D721Med (cell line): ENCODE measurements around the gene KLC4.
"Not testable (repeated sequence)": the region's sequence is repeated elsewhere in the genome, so short reads cannot be mapped to it uniquely, and the experiment has no call there.

ENCODE experiments used
- DNase-seq: peaks from one replicate; pipeline ENCODE4 v3.0.0; 2011; ENCODE audit warnings: low spot score; ENCODE audit not compliant: insufficient read length
- FAIRE-seq: peaks from 2 replicates; lab custom pipeline; 2011; peaks lifted over from hg19 to GRCh38; lab: Jason Lieb, UNC
- TF ChIP-seq, protein P1 (sequence below): IDR thresholded peaks from 2 replicates; pipeline ENCODE4 v1.5.1; 2012; ENCODE audit warnings: mild to moderate bottlenecking, control low read depth; ENCODE audit not compliant: insufficient read depth; ENCODE audit errors: missing control alignments

The KLC4 gene

DNA sequence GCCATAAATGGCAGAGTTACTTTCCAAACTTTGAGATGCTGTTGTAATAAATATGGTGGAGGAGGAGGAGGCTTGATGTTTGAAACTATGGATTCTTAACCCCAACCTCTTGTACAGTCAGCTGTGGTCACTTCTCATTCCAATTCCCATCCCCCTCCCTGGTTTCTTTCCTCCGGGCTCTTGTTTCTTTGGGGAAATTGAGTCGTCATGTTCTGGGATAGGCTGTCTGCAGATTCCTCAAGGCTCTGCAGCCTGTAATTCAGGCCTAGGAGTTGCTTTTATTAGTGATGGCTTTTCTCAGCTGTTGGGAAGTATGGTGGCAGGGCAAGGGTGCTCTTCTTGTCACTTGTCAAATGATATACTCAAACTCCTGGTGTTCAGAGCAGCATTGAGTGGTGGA lies 19.3 kb downstream of the KLC4 start:
- FAIRE-seq: no peak

DNA sequence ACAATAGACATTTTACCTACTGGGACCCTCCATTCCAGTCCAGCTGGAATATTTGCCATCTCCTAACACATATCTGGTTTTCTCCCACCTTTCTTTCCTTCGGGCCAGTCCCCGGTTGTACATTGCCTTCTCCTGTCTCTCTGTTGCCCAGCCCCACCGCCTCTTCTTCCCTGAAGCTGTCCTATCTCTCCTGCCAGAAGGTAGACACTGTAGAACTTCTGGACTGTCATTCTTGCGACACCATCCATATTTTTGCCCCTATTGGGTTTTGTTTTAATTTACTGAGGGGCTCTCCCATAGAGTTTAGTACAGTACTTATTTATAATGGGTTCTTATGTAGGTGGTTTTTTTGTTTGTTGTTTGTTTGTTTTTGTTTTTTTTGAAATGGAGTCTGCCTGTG lies 21.6 kb downstream of the KLC4 start:
- DNase-seq: no peak
- FAIRE-seq: no peak
- TF ChIP-seq, protein P1, sequence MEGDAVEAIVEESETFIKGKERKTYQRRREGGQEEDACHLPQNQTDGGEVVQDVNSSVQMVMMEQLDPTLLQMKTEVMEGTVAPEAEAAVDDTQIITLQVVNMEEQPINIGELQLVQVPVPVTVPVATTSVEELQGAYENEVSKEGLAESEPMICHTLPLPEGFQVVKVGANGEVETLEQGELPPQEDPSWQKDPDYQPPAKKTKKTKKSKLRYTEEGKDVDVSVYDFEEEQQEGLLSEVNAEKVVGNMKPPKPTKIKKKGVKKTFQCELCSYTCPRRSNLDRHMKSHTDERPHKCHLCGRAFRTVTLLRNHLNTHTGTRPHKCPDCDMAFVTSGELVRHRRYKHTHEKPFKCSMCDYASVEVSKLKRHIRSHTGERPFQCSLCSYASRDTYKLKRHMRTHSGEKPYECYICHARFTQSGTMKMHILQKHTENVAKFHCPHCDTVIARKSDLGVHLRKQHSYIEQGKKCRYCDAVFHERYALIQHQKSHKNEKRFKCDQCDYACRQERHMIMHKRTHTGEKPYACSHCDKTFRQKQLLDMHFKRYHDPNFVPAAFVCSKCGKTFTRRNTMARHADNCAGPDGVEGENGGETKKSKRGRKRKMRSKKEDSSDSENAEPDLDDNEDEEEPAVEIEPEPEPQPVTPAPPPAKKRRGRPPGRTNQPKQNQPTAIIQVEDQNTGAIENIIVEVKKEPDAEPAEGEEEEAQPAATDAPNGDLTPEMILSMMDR: no peak

More for the DNA sequence above, 19.3 kb downstream of the KLC4 start:
- TF ChIP-seq, protein P1: no peak
- DNase-seq: no peak

DNA sequence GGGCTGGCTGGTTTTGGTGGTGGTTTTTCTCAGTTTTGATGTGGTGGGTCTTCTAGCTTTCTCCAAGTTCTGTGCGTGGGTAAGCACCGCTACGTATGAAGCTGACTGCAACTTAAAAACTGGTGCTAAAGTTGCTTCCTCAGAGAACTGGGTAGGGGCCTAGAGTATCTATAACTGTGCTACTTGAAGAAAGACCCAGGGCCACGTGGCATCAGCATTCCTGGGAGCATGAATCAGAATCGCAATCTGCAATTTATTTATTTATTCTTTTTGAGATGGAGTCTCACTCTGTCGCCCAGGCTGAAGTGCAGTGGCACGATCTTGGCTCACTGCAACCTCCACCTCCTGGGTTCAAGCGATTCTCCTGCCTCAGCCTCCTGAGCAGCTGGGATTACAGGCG lies 22.5 kb downstream of the KLC4 start:
- DNase-seq, FAIRE-seq: not testable (repeated sequence)

DNA sequence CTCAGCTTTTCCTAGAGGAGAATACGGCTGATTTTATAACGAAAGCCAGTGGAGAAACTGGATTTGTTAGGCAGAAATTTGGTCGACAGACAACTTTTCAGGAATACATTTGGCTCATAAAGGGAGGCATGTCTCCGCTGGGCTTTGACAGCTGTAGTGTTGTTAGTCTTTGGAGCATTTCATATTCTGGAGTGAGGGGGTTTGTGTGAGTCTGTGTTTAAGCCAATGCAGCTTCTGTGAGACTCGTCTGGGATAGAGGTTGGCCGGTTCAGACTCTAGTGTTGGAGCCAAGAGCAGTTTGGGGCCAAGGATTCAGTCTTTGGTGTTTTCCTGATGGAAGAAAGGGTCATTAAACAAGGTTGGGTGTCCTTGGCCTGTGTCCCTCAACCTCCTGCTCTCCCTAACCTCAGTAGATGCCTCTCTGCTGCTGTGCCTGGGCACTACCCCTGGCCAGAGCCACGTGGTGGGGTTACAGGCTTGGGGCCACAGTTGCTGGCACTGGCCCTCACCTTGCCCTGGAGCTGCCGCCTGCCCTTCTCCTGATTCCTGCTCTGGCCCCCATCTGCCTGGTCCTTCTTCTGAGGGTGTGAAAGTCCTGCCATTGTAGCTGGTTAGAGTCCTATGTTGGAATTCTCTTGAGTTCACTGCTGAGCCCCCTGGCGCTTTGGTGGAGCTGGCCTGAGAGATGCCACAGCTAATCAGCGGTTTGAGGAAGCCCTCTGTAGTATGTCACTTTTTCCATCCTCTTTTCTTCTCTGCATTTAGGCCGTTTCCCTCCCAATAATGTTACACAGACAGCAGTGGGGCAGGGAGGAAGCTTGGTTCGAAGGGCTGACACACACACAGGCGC lies 23.6 kb downstream of the KLC4 start:
- DNase-seq (no peak), FAIRE-seq (no peak)
- TF ChIP-seq, protein P1: no peak

DNA sequence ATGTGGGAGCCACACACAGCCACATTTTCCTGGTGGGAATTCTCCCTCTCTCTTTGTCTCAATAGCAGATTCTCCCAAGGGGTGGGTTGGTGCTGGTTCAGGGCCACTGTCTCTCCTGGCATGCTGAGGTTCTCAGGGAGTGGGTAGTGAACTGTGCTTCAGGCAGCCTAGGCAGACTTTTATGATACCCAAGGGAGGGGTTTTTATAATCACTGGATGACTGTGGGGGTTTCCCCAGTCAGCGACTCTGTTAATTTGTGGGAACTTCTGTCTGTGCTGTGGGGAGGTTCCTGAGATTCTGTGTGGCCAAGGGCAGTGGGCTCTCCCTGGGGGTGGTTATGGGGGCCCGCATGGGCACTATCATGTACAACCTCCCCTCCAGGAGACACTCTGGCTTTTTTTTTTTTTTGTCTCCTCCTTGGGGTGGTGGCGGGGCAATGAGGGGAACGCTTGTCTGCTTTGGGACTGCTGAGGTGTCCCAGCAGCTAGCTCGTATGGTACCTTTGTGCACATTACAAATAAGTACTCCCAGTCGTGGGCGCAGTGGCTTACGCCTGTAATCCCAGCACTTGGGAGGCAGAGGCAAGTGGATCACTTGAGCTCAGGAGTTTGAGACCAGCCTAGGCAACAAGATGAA lies 26.7 kb downstream of the KLC4 start:
- DNase-seq (no peak), FAIRE-seq (no peak)
- TF ChIP-seq, protein P1: no peak

DNA sequence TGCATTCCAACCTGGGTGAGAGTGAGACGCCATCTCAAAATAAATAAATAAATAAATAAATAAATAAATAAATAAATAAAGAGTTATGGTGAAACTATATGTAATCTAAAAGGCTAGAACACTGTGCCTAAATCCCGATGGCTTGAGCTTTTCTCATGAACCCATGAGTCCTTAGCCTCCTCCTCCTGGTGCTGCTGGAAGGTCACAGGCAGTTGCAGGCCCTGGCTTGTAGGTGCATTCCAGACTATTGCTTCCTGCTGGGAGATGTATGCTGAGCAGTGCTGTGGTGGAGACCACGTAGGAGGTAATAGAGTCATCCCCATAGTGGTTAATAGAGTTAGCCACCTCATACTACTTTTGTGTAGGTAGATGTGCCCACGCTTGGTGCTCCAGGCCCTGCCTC lies 29.2 kb downstream of the KLC4 start:
- DNase-seq (no peak), FAIRE-seq (no peak)
- TF ChIP-seq, protein P1: no peak

DNA sequence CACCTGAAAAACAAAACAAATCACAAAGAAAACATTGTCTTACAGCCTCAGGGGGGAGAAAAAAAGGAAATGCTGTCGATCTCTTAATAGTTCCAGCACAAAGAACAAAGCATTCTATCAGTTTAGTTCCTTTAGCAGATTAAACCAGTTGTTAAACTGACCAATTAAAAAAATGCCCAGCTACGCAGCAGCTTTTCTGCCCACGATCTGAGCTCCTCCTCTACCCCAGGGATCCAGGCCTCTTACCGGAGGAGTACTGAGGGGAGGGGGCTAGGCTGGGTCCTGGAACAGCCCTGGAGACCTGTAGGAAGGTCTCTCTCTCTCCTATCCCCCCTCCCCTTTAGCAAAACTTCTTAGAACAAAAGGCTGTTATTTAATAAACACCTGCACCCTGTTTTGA lies 30.0 kb downstream of the KLC4 start:
- TF ChIP-seq, protein P1: no peak
- FAIRE-seq: no peak
- DNase-seq: no peak
